ENCODE results near the gene INCENP. TPM values are rescaled to one million over a fixed set of nuclear protein-coding genes. Genes with fewer than 3 reads are reported as not detected.

INCENP gene
- polyA plus RNA-seq, 1 donor from 2014 or later, result 5.9 TPM

GRCh38 chr11:62166371-62166770, 42.6 kb downstream of the INCENP start:
- no peak overlapping the region for H3K27ac ChIP-seq (ENCODE audit: low read length)
- no peak overlapping the region for H2AFZ ChIP-seq (ENCODE audit: low read depth, low read length)
- H3K9me3 ChIP-seq (ENCODE audit: low read length), result no peaks in the 10 kb centered on the region
- H3K4me3 ChIP-seq (ENCODE audit: low read length), result no peak overlapping the region
- TF ChIP-seq SMC3 (conservative IDR thresholded peaks at IDR 0.05; ENCODE audit: poor library complexity), result no peak
- no peak for TF ChIP-seq CTCF (IDR thresholded peaks at IDR 0.05; ENCODE audit: poor library complexity, severe bottlenecking)
- TF ChIP-seq REST (IDR thresholded peaks at IDR 0.05; ENCODE audit: borderline replicate concordance), result no peak
- TF ChIP-seq EZH2 (IDR thresholded peaks at IDR 0.05; ENCODE audit: borderline replicate concordance, insufficient read depth, low read length, poor library complexity, severe bottlenecking), result no peak
- TF ChIP-seq RAD21 (conservative IDR thresholded peaks at IDR 0.05), result no peak
- no peak for TF ChIP-seq POLR2AphosphoS5 (IDR thresholded peaks at IDR 0.05)
- no peak for TF ChIP-seq EP300 (conservative IDR thresholded peaks at IDR 0.05; ENCODE audit: poor library complexity, severe bottlenecking)
- no peak for TF ChIP-seq TAF1 (IDR thresholded peaks at IDR 0.05; ENCODE audit: low read depth)
- no peak for TF ChIP-seq MXI1 (conservative IDR thresholded peaks at IDR 0.05; ENCODE audit: poor library complexity, severe bottlenecking)
- no peaks in the 10 kb centered on the region for H3K79me2 ChIP-seq (replicated peaks; ENCODE audit: insufficient read depth, low read length)
- H3K9me2 ChIP-seq (ENCODE audit: insufficient read depth, low read length), result no peaks in the 10 kb centered on the region
- H3K36me3 ChIP-seq (ENCODE audit: insufficient read depth, low read length), result no peaks in the 10 kb centered on the region
- H4K20me1 ChIP-seq (ENCODE audit: insufficient read depth), result no peaks in the 10 kb centered on the region
- no peaks in the 10 kb centered on the region for H3F3A ChIP-seq (ENCODE audit: insufficient read depth, low read length, poor library complexity, severe bottlenecking)
- no peaks in the 10 kb centered on the region for H3K27me3 ChIP-seq (ENCODE audit: insufficient read depth, low read depth, low read length)
- no peak overlapping the region for H3K9ac ChIP-seq (ENCODE audit: low read length)
- no peak overlapping the region for H3K4me2 ChIP-seq (ENCODE audit: low read length)

GRCh38 chr11:62169448-62169847, 45.6 kb downstream of the INCENP start:
- H3K9ac ChIP-seq (ENCODE audit: low read length), result no peak overlapping the region
- H3K27me3 ChIP-seq (ENCODE audit: insufficient read depth, low read depth, low read length), result no peaks in the 10 kb centered on the region
- H3K9me3 ChIP-seq (ENCODE audit: low read length), result no peaks in the 10 kb centered on the region
- no peak overlapping the region for H2AFZ ChIP-seq (ENCODE audit: low read depth, low read length)
- no peak overlapping the region for H3K4me3 ChIP-seq (ENCODE audit: low read length)
- H3K79me2 ChIP-seq (replicated peaks; ENCODE audit: insufficient read depth, low read length), result no peaks in the 10 kb centered on the region
- no peak for TF ChIP-seq RAD21 (conservative IDR thresholded peaks at IDR 0.05)
- TF ChIP-seq EP300 (conservative IDR thresholded peaks at IDR 0.05; ENCODE audit: poor library complexity, severe bottlenecking), result no peak
- no peak for TF ChIP-seq TAF1 (IDR thresholded peaks at IDR 0.05; ENCODE audit: low read depth)
- no peak for TF ChIP-seq SMC3 (conservative IDR thresholded peaks at IDR 0.05; ENCODE audit: poor library complexity)
- no peak for TF ChIP-seq CTCF (IDR thresholded peaks at IDR 0.05; ENCODE audit: poor library complexity, severe bottlenecking)
- TF ChIP-seq POLR2AphosphoS5 (IDR thresholded peaks at IDR 0.05), result no peak
- TF ChIP-seq EZH2 (IDR thresholded peaks at IDR 0.05; ENCODE audit: borderline replicate concordance, insufficient read depth, low read length, poor library complexity, severe bottlenecking), result no peak
- TF ChIP-seq MXI1 (conservative IDR thresholded peaks at IDR 0.05; ENCODE audit: poor library complexity, severe bottlenecking), result no peak
- TF ChIP-seq REST (IDR thresholded peaks at IDR 0.05; ENCODE audit: borderline replicate concordance), result no peak
- no peaks in the 10 kb centered on the region for H4K20me1 ChIP-seq (ENCODE audit: insufficient read depth)
- no peaks in the 10 kb centered on the region for H3K9me2 ChIP-seq (ENCODE audit: insufficient read depth, low read length)
- no peak overlapping the region for H3K27ac ChIP-seq (ENCODE audit: low read length)
- H3F3A ChIP-seq (ENCODE audit: insufficient read depth, low read length, poor library complexity, severe bottlenecking), result no peaks in the 10 kb centered on the region
- H3K36me3 ChIP-seq (ENCODE audit: insufficient read depth, low read length), result no peaks in the 10 kb centered on the region
- H3K4me2 ChIP-seq (ENCODE audit: low read length), result no peak overlapping the region
